Neutrophil (primary cell): ENCODE measurements around the gene MCM10.

ENCODE experiments used
- H3K27ac ChIP-seq: fragments of 200-600 bp; sonication (generic); 2 replicates; pipeline ENCODE4 v1.5.1; 2016; ENCODE audit warnings: mild to moderate bottlenecking, moderate library complexity
- H3K27me3 ChIP-seq: fragments of 200-600 bp; sonication (generic); 2 replicates; pipeline ENCODE4 v1.6.0; 2016; ENCODE audit warnings: mild to moderate bottlenecking
- H3K36me3 ChIP-seq: fragments of 200-600 bp; sonication (generic); 2 replicates; pipeline ENCODE4 v1.5.1; 2017
- H3K4me1 ChIP-seq, 2 experiments: fragments of 200-600 bp in 1 of 2; sonication (generic) in 1 of 2; 1 replicate in 1 of 2; 2 replicates in 1 of 2; pipeline versions ENCODE4 v1.5.1 to v1.6.1; 2013 to 2016; ENCODE audit warnings: low read depth in 1 of 2, low read length in 1 of 2, mild to moderate bottlenecking in 1 of 2, moderate library complexity in 1 of 2; ENCODE audit not compliant: control insufficient read depth in 1 of 2, insufficient read depth in 1 of 2
- H3K4me3 ChIP-seq, 2 experiments: fragments of 200-600 bp in 1 of 2; sonication (generic) in 1 of 2; 1 replicate in 1 of 2; 2 replicates in 1 of 2; pipeline ENCODE4 v1.5.1; 2013 to 2016; ENCODE audit warnings: low read depth in 1 of 2, low read length in 1 of 2, mild to moderate bottlenecking in 1 of 2, moderate library complexity in 1 of 2
- H3K9me3 ChIP-seq: fragments of 200-600 bp; sonication (generic); 2 replicates; pipeline ENCODE4 v1.5.1; 2016
- CTCF ChIP-seq: fragments of 200-600 bp; sonication (generic); IDR thresholded peaks from 2 replicates; pipeline ENCODE4 v1.5.1; 2016; ENCODE audit warnings: antibody characterized with exemption

The MCM10 gene

GRCh38 chr10:13139676-13140075 is 21.7 kb upstream of the MCM10 start:
- Histone ChIP-seq H3K27ac (no peak overlapping the region), H3K36me3 (no peaks in the 10 kb centered on the region), H3K9me3 (no peaks in the 10 kb centered on the region), H3K27me3 (no peaks in the 10 kb centered on the region), H3K4me3 (no peak overlapping the region), H3K4me1 (no peaks in the 10 kb centered on the region)
- no peak for TF ChIP-seq CTCF

GRCh38 chr10:13140627-13141190 is 20.6 kb upstream of the MCM10 start:
- H3K4me3 ChIP-seq, result no peak overlapping the region
- H3K9me3 ChIP-seq, result no peaks in the 10 kb centered on the region
- H3K27ac ChIP-seq, result no peak overlapping the region
- H3K27me3 ChIP-seq, result no peaks in the 10 kb centered on the region
- no peak for TF ChIP-seq CTCF
- H3K36me3 ChIP-seq, result no peaks in the 10 kb centered on the region
- H3K4me1 ChIP-seq, result no peaks in the 10 kb centered on the region

DNA sequence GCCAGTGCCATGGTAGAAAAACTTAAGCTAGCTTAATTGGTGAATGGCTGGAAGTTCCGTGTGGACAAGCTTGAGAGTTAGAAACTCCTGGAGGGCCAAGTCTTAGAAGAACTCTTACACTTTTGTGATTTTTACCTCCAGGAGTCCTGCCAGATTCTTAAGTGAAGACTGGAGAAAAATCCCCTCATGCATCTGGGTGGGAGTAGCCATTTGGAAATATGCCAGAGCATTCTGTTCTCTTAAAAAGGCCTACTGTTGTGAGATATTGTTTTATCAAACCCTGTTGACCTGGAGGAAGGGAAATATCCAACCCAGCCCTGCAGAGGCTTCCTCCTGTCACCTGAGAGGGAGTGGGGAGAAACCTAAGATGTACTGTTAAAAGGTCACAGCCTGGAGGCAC is 17.6 kb upstream of the MCM10 start:
- H3K9me3 ChIP-seq, result no peaks in the 10 kb centered on the region
- H3K27ac ChIP-seq, result no peak overlapping the region
- no peak for TF ChIP-seq CTCF
- no peaks in the 10 kb centered on the region for H3K27me3 ChIP-seq
- H3K36me3 ChIP-seq, result no peaks in the 10 kb centered on the region
- H3K4me1 ChIP-seq, result no peaks in the 10 kb centered on the region
- no peak overlapping the region for H3K4me3 ChIP-seq

- Histone ChIP-seq H3K4me1 (no peaks in the 10 kb centered on the region), H3K27ac (no peak overlapping the region), H3K4me3 (no peak overlapping the region), H3K27me3 (no peaks in the 10 kb centered on the region), H3K36me3 (no peaks in the 10 kb centered on the region), H3K9me3 (no peaks in the 10 kb centered on the region)
- no peak for TF ChIP-seq CTCF
Measured at GRCh38 chr10:13144814-13145213, 16.5 kb upstream of the MCM10 start.

GRCh38 chr10:13146379-13146778 is 15.0 kb upstream of the MCM10 start:
- H3K4me3 ChIP-seq, result no peak overlapping the region
- no peak overlapping the region for H3K27ac ChIP-seq
- H3K27me3 ChIP-seq, result no peaks in the 10 kb centered on the region
- H3K4me1 ChIP-seq, result no peaks in the 10 kb centered on the region
- no peaks in the 10 kb centered on the region for H3K36me3 ChIP-seq
- no peaks in the 10 kb centered on the region for H3K9me3 ChIP-seq
- TF ChIP-seq CTCF, result no peak

DNA sequence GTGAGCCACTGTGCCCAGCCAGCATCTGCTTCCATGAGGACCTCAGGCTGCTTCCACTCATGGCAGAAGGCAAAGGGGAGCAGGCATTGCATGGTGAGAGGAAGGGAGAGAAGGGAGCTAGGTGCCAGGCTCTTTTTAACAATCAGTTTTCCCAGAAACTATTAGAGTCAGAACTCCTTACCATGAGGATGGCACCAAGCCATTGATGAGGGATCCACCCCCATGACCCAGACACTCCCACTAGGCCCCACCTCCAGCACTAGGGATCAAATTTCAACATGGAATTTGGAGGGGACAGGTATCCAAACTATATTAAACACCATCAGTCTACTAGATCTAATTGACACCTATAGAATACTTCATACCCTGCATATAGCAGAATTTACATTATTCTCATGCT is 14.2 kb upstream of the MCM10 start:
- TF ChIP-seq CTCF, result no peak
- Histone ChIP-seq H3K9me3 (no peaks in the 10 kb centered on the region), H3K27ac (no peak overlapping the region), H3K4me3 (no peak overlapping the region), H3K4me1 (no peaks in the 10 kb centered on the region), H3K36me3 (no peaks in the 10 kb centered on the region), H3K27me3 (no peaks in the 10 kb centered on the region)
